Measurements from ENCODE around the gene KLHL11. TPM values are rescaled to one million over a fixed set of nuclear protein-coding genes. Genes with fewer than 3 reads are reported as not detected.

The KLHL11 gene
- total RNA-seq, 2 experiments from 2014 or later = 16.4 to 18.0 TPM

Other genes starting within 250 kb of the KLHL11 start
- not detected for gene KRT17, start 240.8 kb downstream of the KLHL11 start, total RNA-seq
- 100 to 1,000 TPM; 869 to 977 TPM for gene EIF1, start 176.5 kb downstream of the KLHL11 start, total RNA-seq
- not detected for gene GAST, start 153.1 kb downstream of the KLHL11 start, total RNA-seq
- not detected for gene HAP1, start 130.8 kb downstream of the KLHL11 start, total RNA-seq
- gene JUP, start 78.7 kb downstream of the KLHL11 start, total RNA-seq = under 1 TPM; 0.34 to 0.54 TPM
- 1 to 10 TPM; 1.5 to 2.0 TPM for gene P3H4, start 53.5 kb downstream of the KLHL11 start, total RNA-seq
- gene FKBP10, start 52.4 kb downstream of the KLHL11 start, total RNA-seq = under 1 TPM; 0.39 to 0.42 TPM
- gene NT5C3B, start 29.2 kb downstream of the KLHL11 start, total RNA-seq = 10 to 100 TPM; 37.5 to 46.9 TPM
- under 1 TPM; 0.19 to 0.21 TPM for gene KLHL10, start 27.6 kb downstream of the KLHL11 start, total RNA-seq
- gene ACLY, start 53.5 kb upstream of the KLHL11 start, total RNA-seq = 100 to 1,000 TPM; 189 to 192 TPM
- gene ODAD4, start 65.2 kb upstream of the KLHL11 start, total RNA-seq = 1 to 10 TPM in 1 of 2 experiments, under 1 TPM in 1; 0.81 to 1.1 TPM
- gene CNP, start 101.4 kb upstream of the KLHL11 start, total RNA-seq = 10 to 100 TPM; 55.1 to 77.0 TPM
- 10 to 100 TPM; 86.6 to 94.8 TPM for gene DNAJC7, start 152.0 kb upstream of the KLHL11 start, total RNA-seq
- 10 to 100 TPM; 16.3 to 17.2 TPM for gene NKIRAS2, start 154.7 kb upstream of the KLHL11 start, total RNA-seq
- gene C17orf113, start 185.2 kb upstream of the KLHL11 start, total RNA-seq = under 1 TPM; 0.19 to 0.32 TPM
- under 1 TPM; 0.23 to 0.30 TPM for gene ZNF385C, start 233.1 kb upstream of the KLHL11 start, total RNA-seq
- gene DHX58, start 247.3 kb upstream of the KLHL11 start, total RNA-seq = 10 to 100 TPM; 23.8 to 31.1 TPM